K562 (cell line): ENCODE measurements around the gene GLDN. TPM values are rescaled to one million over a fixed set of nuclear protein-coding genes. Genes with fewer than 3 reads are reported as not detected.
A peak's percentile ranks its signal among the peaks of the same experiment; 100 is the strongest.

Experiments
- ATAC-seq: fragments of 200-7000 bp; cut with Tn5 transposase; 3 replicates; pipeline ENCODE4 v1.9.1; 2020; ENCODE audit warnings: moderate library complexity
- BruUV-seq: library from RNA; stranded (reverse); fragments of 400-500 nt; replicated peaks from 2 replicates; lab custom pipeline; 2021; lab: Mats Ljungman, UMichigan
- CTCF ChIA-PET: fragments of 300-600 bp; formaldehyde crosslinking; extraction: SDS; loops from one replicate; lab custom pipeline; 2021; ENCODE audit warnings: low intra/inter-chr PET ratio; lab: Yijun Ruan, JAX
- POLR2A ChIA-PET: fragments of 300-600, 350-650 bp; sonication (Branson Sonifier 250); formaldehyde crosslinking; extraction: SDS; loops from one replicate; lab custom pipeline; 2021; ENCODE audit warnings: antibody characterized with exemption, inconsistent platforms; lab: Yijun Ruan, JAX
- DNase-seq, 4 experiments: peaks; one replicate each; pipeline versions ENCODE4 v3.0.0 to v3.0.0-alpha.2; 2011 to 2018; ENCODE audit warnings: low spot score in 3 of 4, mixed read lengths in 3 of 4; ENCODE audit errors: extremely low read depth in 1 of 4
- FAIRE-seq: peaks from 2 replicates; lab custom pipeline; 2011; peaks lifted over from hg19 to GRCh38; lab: Jason Lieb, UNC
- H2AFZ ChIP-seq: 2 replicates; pipeline ENCODE4 v1.6.0; 2011; ENCODE audit warnings: low read depth, low read length, control low read depth, inconsistent platforms
- H3K27ac ChIP-seq: fragments of 200-600 bp; 3 replicates; pipeline ENCODE4 v1.8.0; 2011; ENCODE audit warnings: low read depth, mild to moderate bottlenecking, control low read depth, inconsistent platforms, low read length, moderate library complexity, mixed read lengths; ENCODE audit errors: extremely low read depth
- H3K27me3 ChIP-seq, 2 experiments: fragments of 300-600 bp in 1 of 2; 2 replicates in 1 of 2; 3 replicates in 1 of 2; pipeline versions ENCODE4 v1.6.0 to v1.8.0; 2011; ENCODE audit warnings: inconsistent platforms in 2 of 2, low read length in 2 of 2, mild to moderate bottlenecking in 1 of 2, mixed read lengths in 1 of 2, moderate library complexity in 1 of 2; ENCODE audit not compliant: control insufficient read depth in 2 of 2, insufficient read depth in 2 of 2
- H3K36me3 ChIP-seq: fragments of 300-600 bp; 3 replicates; pipeline ENCODE4 v1.8.0; 2011; ENCODE audit warnings: mild to moderate bottlenecking, low read length, inconsistent platforms; ENCODE audit not compliant: control insufficient read depth, insufficient read depth
- H3K4me1 ChIP-seq, 2 experiments: fragments of 200-600 bp in 1 of 2; replicated peaks in 1 of 2; 2 replicates in 1 of 2; 3 replicates in 1 of 2; pipeline versions ENCODE4 v1.5.1 to v1.8.0; 2011; ENCODE audit warnings: inconsistent platforms in 2 of 2, low read length in 2 of 2, mild to moderate bottlenecking in 1 of 2, mixed read lengths in 1 of 2, moderate library complexity in 1 of 2; ENCODE audit not compliant: control insufficient read depth in 2 of 2, insufficient read depth in 2 of 2
- H3K4me2 ChIP-seq: 2 replicates; pipeline ENCODE4 v1.6.1; 2011; ENCODE audit warnings: low read length, control low read depth, inconsistent platforms, mixed read lengths; ENCODE audit not compliant: insufficient read depth
- H3K4me3 ChIP-seq: fragments of 200-600 bp; sonication (generic), shearing (Covaris generic); 2 replicates; pipeline ENCODE4 v1.5.1; 2016; ENCODE audit warnings: control low read depth, inconsistent platforms
- H3K79me2 ChIP-seq: fragments of 200-600 bp; 3 replicates; pipeline ENCODE4 v1.8.0; 2011; ENCODE audit warnings: low read length, inconsistent platforms; ENCODE audit not compliant: control insufficient read depth, insufficient read depth
- H3K9ac ChIP-seq, 2 experiments: 2 replicates each; pipeline versions ENCODE4 v1.6.0 to v1.6.1; 2011; ENCODE audit warnings: low read depth in 2 of 2, low read length in 2 of 2, control low read depth in 1 of 2, inconsistent platforms in 1 of 2, mild to moderate bottlenecking in 1 of 2, mixed read lengths in 1 of 2; ENCODE audit not compliant: insufficient read depth in 1 of 2
- H3K9me1 ChIP-seq: one replicate; pipeline ENCODE4 v1.6.0; 2011; ENCODE audit warnings: inconsistent platforms, mild to moderate bottlenecking, low read length, moderate library complexity; ENCODE audit not compliant: control insufficient read depth, insufficient read depth
- H3K9me3 ChIP-seq: replicated peaks from 2 replicates; pipeline ENCODE4 v1.5.1; 2011; ENCODE audit warnings: low read depth, low read length, inconsistent platforms; ENCODE audit not compliant: control insufficient read depth, insufficient read depth
- H4K20me1 ChIP-seq: replicated peaks from 2 replicates; pipeline ENCODE4 v1.6.1; 2011; ENCODE audit warnings: low read length, inconsistent platforms, mixed read lengths; ENCODE audit not compliant: control insufficient read depth, insufficient read depth
- BDP1 ChIP-seq: IDR thresholded peaks from 3 replicates; pipeline ENCODE4 v1.6.1; 2011; ENCODE audit not compliant: insufficient read length, insufficient read depth
- CAMTA2 ChIP-seq: fragments of 250-450 bp; sonication (Bioruptor Pico); conservative IDR thresholded peaks from 2 replicates; pipeline ENCODE4 v1.5.1; 2022
- CEBPG ChIP-seq, 3 experiments: fragments of 200-800 bp in 1 of 3; sonication (Bioruptor generic) in 1 of 3; sonication (generic) in 1 of 3; formaldehyde crosslinking in 1 of 3; IDR thresholded peaks in 2 of 3; conservative IDR thresholded peaks in 1 of 3; 2 replicates each; pipeline versions ENCODE4 v1.6.1 to v1.8.0; 2016 to 2022; ENCODE audit warnings: missing compliant biosample characterization in 2 of 3, missing genetic modification characterization in 2 of 3, mild to moderate bottlenecking in 1 of 3, missing genetic modification reagents in 1 of 3
- CHD1 ChIP-seq: fragments of 200-600 bp; sonication (generic); IDR thresholded peaks from one replicate; pipeline ENCODE4 v1.6.1; 2012; ENCODE audit warnings: mild to moderate bottlenecking, moderate library complexity, low read length, inconsistent platforms
- ELF2 ChIP-seq: fragments of 250-450 bp; sonication (Bioruptor Pico); IDR thresholded peaks from 2 replicates; pipeline ENCODE4 v1.5.0; 2021; ENCODE audit warnings: mild to moderate bottlenecking
- GABPA ChIP-seq: fragments of 200-800 bp; sonication (Bioruptor generic); conservative IDR thresholded peaks from 2 replicates; pipeline ENCODE4 v1.6.1; 2016; ENCODE audit warnings: low read depth, missing genetic modification characterization, missing compliant biosample characterization
- GATA2 ChIP-seq: sonication (generic); formaldehyde crosslinking; IDR thresholded peaks from 2 replicates; pipeline ENCODE4 v1.4.0; 2020; ENCODE audit warnings: mild to moderate bottlenecking, missing genetic modification reagents
- HDAC6 ChIP-seq: IDR thresholded peaks from 2 replicates; pipeline ENCODE4 v1.6.1; 2012; ENCODE audit warnings: low read depth, mild to moderate bottlenecking, control low read depth, inconsistent platforms, low read length, moderate library complexity
- LEF1 ChIP-seq: fragments of 450-650 bp; IDR thresholded peaks from 2 replicates; pipeline ENCODE4 v1.6.1; 2016; ENCODE audit warnings: mild to moderate bottlenecking
- MECOM ChIP-seq: fragments of 250-450 bp; sonication (Bioruptor Pico); IDR thresholded peaks from 2 replicates; pipeline ENCODE4 v1.8.0; 2022; ENCODE audit warnings: inconsistent platforms
- NFRKB ChIP-seq: fragments of 450-650 bp; IDR thresholded peaks from 2 replicates; pipeline ENCODE4 v1.6.1; 2016; ENCODE audit warnings: low read depth
- SREBF1 ChIP-seq: fragments of 150-350 bp; IDR thresholded peaks from 2 replicates; pipeline ENCODE4 v1.6.1; 2014; ENCODE audit warnings: antibody characterized with exemption, low read depth, low read length, borderline replicate concordance
- TRIM24 ChIP-seq, 2 experiments: fragments of 450-650 bp; IDR thresholded peaks; 2 replicates each; pipeline ENCODE4 v1.6.1; 2016
- ZBTB7A ChIP-seq: IDR thresholded peaks from 2 replicates; pipeline ENCODE4 v1.6.1; 2011; ENCODE audit warnings: low read depth, mild to moderate bottlenecking, low read length, moderate library complexity, borderline replicate concordance; ENCODE audit not compliant: control insufficient read depth
- ZNF77 ChIP-seq: fragments of 250-450 bp; sonication (Bioruptor Pico); IDR thresholded peaks from 2 replicates; pipeline ENCODE4 v1.5.0; 2020
- WGBS: fragments of 100-300 bp; shearing (Covaris generic); methylation state at CpG from one replicate; pipeline ENCODE4 v1.1.6; 2016; ENCODE audit warnings: low coverage, mixed read lengths; ENCODE audit not compliant: insufficient coverage; ENCODE audit errors: missing lambda C conversion rate; 5-methylcytosine and 5-hydroxymethylcytosine counted together
- in situ Hi-C: fragments of 300-500 bp; cut with MboI; formaldehyde crosslinking; loops from 4 replicates; pipeline ENCODE4 v1.15.0; 2018; ENCODE audit warnings: inconsistent platforms, mixed read lengths
- intact Hi-C: fragments of 100-400 bp; cut with micrococcal nuclease; formaldehyde crosslinking; loops from 2 replicates; pipeline ENCODE4 v1.14.2; 2022
- polyA plus RNA-seq, 8 experiments: library from polyadenylated mRNA; depleted of rRNA in 4 of 8; stranded (reverse) in 5 of 8; unstranded in 3 of 8; fragments of >200 nt; fragmentation: Nextera tagmentation in 2 of 8; fragmentation: Illumina TruSeq in 1 of 8; extraction: Ambion mirVana in 2 of 8; extraction: Trizol in 1 of 8; gene quantifications; 2 replicates each; pipeline versions ENCODE4 v1.2.1 to v1.2.3, GENCODE V29; 2011 to 2014; ENCODE audit warnings: inconsistent platforms in 1 of 8, missing spikeins in 1 of 8
- total RNA-seq, 7 experiments: library from RNA; depleted of rRNA in 6 of 7; stranded (reverse); fragments of >200 nt in 6 of 7; fragmentation: Illumina TruSeq in 2 of 7; extraction: Trizol in 2 of 7; gene quantifications; 2 replicates each; pipeline versions ENCODE4 v1.2.1 to v1.2.3, GENCODE V29; 2011 to 2021; ENCODE audit warnings: low replicate concordance in 1 of 7
- TF ChIP-seq, protein P1 (sequence below): sonication (generic); formaldehyde crosslinking; IDR thresholded peaks from 2 replicates; pipeline ENCODE4 v1.8.0; 2022; ENCODE audit warnings: mild to moderate bottlenecking, missing genetic modification reagents, borderline replicate concordance
- TF ChIP-seq, protein P2 (sequence below): fragments of 250-450 bp; sonication (Bioruptor Pico); IDR thresholded peaks from 2 replicates; pipeline ENCODE4 v1.5.1; 2021; ENCODE audit warnings: mild to moderate bottlenecking

The GLDN gene
- total and polyA plus RNA-seq, 9 of the 15 experiments (the other 6 are each of a cell fraction or from before 2014, with no cell fraction given): 0.05 to 0.33 (median 0.18) TPM

GRCh38 chr15:51322621-51323296 lies 18.7 kb upstream of the GLDN start (continued):
- TF ChIP-seq, protein P1, sequence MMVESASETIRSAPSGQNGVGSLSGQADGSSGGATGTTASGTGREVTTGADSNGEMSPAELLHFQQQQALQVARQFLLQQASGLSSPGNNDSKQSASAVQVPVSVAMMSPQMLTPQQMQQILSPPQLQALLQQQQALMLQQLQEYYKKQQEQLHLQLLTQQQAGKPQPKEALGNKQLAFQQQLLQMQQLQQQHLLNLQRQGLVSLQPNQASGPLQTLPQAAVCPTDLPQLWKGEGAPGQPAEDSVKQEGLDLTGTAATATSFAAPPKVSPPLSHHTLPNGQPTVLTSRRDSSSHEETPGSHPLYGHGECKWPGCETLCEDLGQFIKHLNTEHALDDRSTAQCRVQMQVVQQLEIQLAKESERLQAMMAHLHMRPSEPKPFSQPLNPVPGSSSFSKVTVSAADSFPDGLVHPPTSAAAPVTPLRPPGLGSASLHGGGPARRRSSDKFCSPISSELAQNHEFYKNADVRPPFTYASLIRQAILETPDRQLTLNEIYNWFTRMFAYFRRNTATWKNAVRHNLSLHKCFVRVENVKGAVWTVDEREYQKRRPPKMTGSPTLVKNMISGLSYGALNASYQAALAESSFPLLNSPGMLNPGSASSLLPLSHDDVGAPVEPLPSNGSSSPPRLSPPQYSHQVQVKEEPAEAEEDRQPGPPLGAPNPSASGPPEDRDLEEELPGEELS (CRISPR knock-in tag): no peak
- peak; percentile 16; the same call in 1 of the 2 replicates for TF ChIP-seq GABPA
- no peak for TF ChIP-seq CEBPG (CRISPR knock-in tag; IDR thresholded peaks at IDR 0.05)
- TF ChIP-seq CEBPG (tag; conservative IDR thresholded peaks at IDR 0.05 in 1 of 2, IDR thresholded peaks at IDR 0.05 in 1 of 2): peak; percentile 66 to 94; a peak in 3 of 4 replicates
- peak in 1 of 2 experiments; percentile 33; a peak in 1 of 4 replicates for TF ChIP-seq TRIM24 (IDR thresholded peaks at IDR 0.05)
- TF ChIP-seq HDAC6: no peak
- TF ChIP-seq, all 486 proteins: peak for 9

DNA sequence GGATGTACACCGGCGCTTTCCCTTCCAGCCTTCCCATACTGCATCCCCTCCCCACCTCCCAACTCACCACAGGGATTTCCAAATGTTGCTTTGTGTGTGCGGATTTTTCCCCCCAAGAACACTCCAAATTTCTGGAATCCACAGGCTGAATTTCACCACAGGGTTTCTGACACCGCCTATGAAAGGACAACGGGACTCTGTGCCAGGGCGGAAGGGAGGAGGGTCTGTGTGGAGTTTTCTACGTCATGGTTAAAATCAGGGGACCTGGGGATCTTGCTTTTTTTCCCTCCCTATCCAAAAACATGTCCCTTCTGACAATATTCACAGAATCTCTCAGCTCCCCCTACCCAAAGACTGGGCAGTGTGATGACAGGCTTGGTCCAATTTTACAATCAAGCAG lies 17.7 kb upstream of the GLDN start:
- no peaks in the 10 kb centered on the region for H3K9me1 ChIP-seq
- ChIA-PET CTCF (no interaction called here), POLR2A (interaction anchor here (0.7 kb wide), 1 partner anchor 40 kb away, joined by 3 read pairs; no protein-coding TSS in a partner anchor)
- DNase-seq (no peak), FAIRE-seq (no peak), ATAC-seq (no peak)
- H3K27ac ChIP-seq: no peak overlapping the region
- no peaks in the 10 kb centered on the region for H3K9me3 ChIP-seq
- no peaks in the 10 kb centered on the region; a peak in 1 of 5 replicates for H3K4me1 ChIP-seq
- H2AFZ ChIP-seq: no peak overlapping the region
- H4K20me1 ChIP-seq: no peaks in the 10 kb centered on the region; the same call in 1 of the 2 replicates
- 1% methylated on average over 7 of the region's 7 CpGs for WGBS
- no peak overlapping the region for H3K4me3 ChIP-seq
- H3K36me3 ChIP-seq: no peaks in the 10 kb centered on the region
- peaks cover 3 to 13% of the 10 kb centered on the region in 2 experiments; a peak in 4 of 5 replicates for H3K27me3 ChIP-seq
- TF ChIP-seq CAMTA2 (CRISPR knock-in tag): no peak
- no peak for TF ChIP-seq MECOM (CRISPR knock-in tag)
- TF ChIP-seq LEF1: no peak
- no peak for TF ChIP-seq SREBF1
- no peak for TF ChIP-seq ELF2 (CRISPR knock-in tag)
- TF ChIP-seq BDP1: no peak
- TF ChIP-seq, protein P2, sequence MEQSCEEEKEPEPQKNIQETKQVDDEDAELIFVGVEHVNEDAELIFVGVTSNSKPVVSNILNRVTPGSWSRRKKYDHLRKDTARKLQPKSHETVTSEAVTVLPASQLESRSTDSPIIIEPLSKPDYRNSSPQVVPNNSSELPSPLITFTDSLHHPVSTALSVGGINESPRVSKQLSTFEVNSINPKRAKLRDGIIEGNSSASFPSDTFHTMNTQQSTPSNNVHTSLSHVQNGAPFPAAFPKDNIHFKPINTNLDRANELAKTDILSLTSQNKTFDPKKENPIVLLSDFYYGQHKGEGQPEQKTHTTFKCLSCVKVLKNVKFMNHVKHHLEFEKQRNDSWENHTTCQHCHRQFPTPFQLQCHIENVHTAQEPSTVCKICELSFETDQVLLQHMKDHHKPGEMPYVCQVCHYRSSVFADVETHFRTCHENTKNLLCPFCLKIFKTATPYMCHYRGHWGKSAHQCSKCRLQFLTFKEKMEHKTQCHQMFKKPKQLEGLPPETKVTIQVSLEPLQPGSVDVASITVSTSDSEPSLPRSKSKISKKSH (CRISPR knock-in tag): no peak
- TF ChIP-seq CHD1: no peak
- no peak for TF ChIP-seq ZBTB7A
- no peak for TF ChIP-seq GATA2
- TF ChIP-seq ZNF77: no peak
- TF ChIP-seq NFRKB: no peak
- H3K9ac ChIP-seq: no peak overlapping the region
- no peak overlapping the region for H3K4me2 ChIP-seq
- in situ Hi-C loops (no loop called here), intact Hi-C loops (no loop called here)
- H3K79me2 ChIP-seq: no peaks in the 10 kb centered on the region
- no TSS peak for BruUV-seq
